Sigmoid colon (tissue), 7 donors: ENCODE measurements around the gene PGP. TPM values are rescaled to one million over a fixed set of nuclear protein-coding genes. Genes with fewer than 3 reads are reported as not detected.

Source experiments
- DNase-seq: peaks from one replicate; pipeline ENCODE4 v3.0.0-alpha.2; 2019
- H3K27ac ChIP-seq, 4 donors: fragments of 200-600 bp; sonication (generic); one replicate each; pipeline ENCODE4 v1.5.1; 2016 to 2019; ENCODE audit warnings: mild to moderate bottlenecking in 1 of 4
- H3K27me3 ChIP-seq, 3 donors: fragments of 200-600 bp; sonication (generic); one replicate each; pipeline ENCODE4 v1.5.1; 2019; ENCODE audit warnings: mild to moderate bottlenecking in 1 of 3
- H3K36me3 ChIP-seq, 4 donors: fragments of 200-600 bp; sonication (generic); one replicate each; pipeline ENCODE4 v1.5.1; 2016 to 2019
- H3K4me1 ChIP-seq, 4 donors: fragments of 200-600 bp; sonication (generic); one replicate each; pipeline ENCODE4 v1.5.1; 2017 to 2019
- H3K4me3 ChIP-seq, 4 donors: fragments of 200-600 bp; sonication (generic); one replicate each; pipeline ENCODE4 v1.5.1; 2017 to 2019; ENCODE audit warnings: mild to moderate bottlenecking in 2 of 4, moderate library complexity in 1 of 4
- H3K9me3 ChIP-seq, 4 donors: fragments of 200-600 bp in 3 of 4; sonication (generic) in 3 of 4; one replicate each; pipeline versions ENCODE4 v1.5.1 to v1.6.1; 2013 to 2019
- EP300 ChIP-seq, 4 donors: sonication (generic); formaldehyde crosslinking; IDR thresholded peaks; one replicate each; pipeline ENCODE4 v1.6.1; 2017; ENCODE audit warnings: antibody characterized with exemption in 4 of 4
- POLR2A ChIP-seq, 2 donors: fragments of 450-650 bp; IDR thresholded peaks; one replicate each; pipeline ENCODE4 v1.6.1; 2016; ENCODE audit warnings: antibody characterized with exemption in 2 of 2, mild to moderate bottlenecking in 2 of 2, moderate library complexity in 2 of 2
- POLR2AphosphoS5 ChIP-seq, 4 donors: sonication (generic); formaldehyde crosslinking; IDR thresholded peaks; one replicate each; pipeline ENCODE4 v1.6.1; 2017; ENCODE audit warnings: antibody characterized with exemption in 4 of 4
- WGBS, 2 donors: extraction: QIAGEN DNeasy Blood & Tissue Kit; methylation state at CpG; one replicate each; pipeline ENCODE4 v1.1.7; 2013; 5-methylcytosine and 5-hydroxymethylcytosine counted together
- intact Hi-C: fragments of 100-400 bp; cut with DNase I; formaldehyde crosslinking; loops from one replicate; pipeline ENCODE4 v1.15.1; 2023
- polyA plus RNA-seq, 3 donors: library from polyadenylated mRNA; stranded (reverse); fragments of 200-250 nt; gene quantifications; one replicate each; pipeline ENCODE4 v1.2.3, GENCODE V29; 2013
- total RNA-seq, 4 donors: library from RNA; depleted of rRNA; stranded (reverse); fragments of >200 nt; gene quantifications; one replicate each; pipeline ENCODE4 v1.1.0, GENCODE V29; 2016
- TF ChIP-seq, protein P1 (sequence below), 4 experiments: fragments of 450-650 bp in 3 of 4; fragments of 200-600 bp in 1 of 4; IDR thresholded peaks; one replicate each; pipeline ENCODE4 v1.5.1; 2016 to 2019; ENCODE audit warnings: antibody characterized with exemption in 4 of 4, mild to moderate bottlenecking in 3 of 4, moderate library complexity in 2 of 4
- donor health status: healthy with polysubstance abuse.
- donor health status: Bipolar disorder and iron deficiency.
- donor health status: healthy.

The PGP gene
- total and polyA plus RNA-seq, 7 donors = 6.0 to 20.2 (median 10.3) TPM

DNA sequence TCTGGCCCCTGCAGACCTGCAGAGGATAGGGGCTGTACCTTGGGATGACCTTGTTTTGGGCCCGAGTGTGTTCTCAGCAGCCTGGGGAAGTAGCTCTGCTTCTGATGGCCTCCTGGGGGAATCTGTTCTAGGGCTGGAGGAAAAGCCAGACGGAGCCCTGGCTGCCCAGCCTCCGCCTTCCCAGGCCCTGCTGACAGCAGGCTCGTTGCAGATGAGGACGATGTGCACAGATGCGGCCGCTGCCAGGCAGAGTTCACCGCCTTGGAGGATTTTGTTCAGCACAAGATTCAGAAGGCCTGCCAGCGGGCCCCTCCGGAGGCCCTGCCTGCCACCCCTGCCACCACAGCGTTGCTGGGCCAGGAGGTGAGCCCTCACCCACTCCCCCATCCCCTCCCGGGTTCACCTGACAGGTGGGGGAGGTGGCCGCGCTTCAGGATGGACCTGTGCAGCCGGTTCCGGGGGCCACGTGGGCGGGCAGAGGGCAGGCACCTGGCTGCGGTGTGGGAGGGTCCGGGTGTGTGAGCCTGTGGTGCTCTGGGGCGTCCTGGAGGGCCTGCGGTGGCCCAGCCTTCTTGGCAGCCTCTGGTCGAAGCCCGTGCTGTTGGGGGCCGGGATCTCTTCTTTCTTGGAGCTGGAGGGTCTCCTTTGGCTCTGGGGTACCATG, 13.7 kb upstream of the PGP start:
- 91 to 93% methylated on average over 25 of the region's 25 CpGs for WGBS, 2 donors
- no peak overlapping the region for H3K27ac ChIP-seq
- no peaks in the 10 kb centered on the region for H3K9me3 ChIP-seq
- H3K27me3 ChIP-seq = peaks cover 0 to 5% (median 0%) of the 10 kb centered on the region in 3 donors
- intact Hi-C loops = no loop called here
- H3K4me3 ChIP-seq = no peak overlapping the region
- no peak for TF ChIP-seq POLR2A (IDR thresholded peaks at IDR 0.05)
- TF ChIP-seq, protein P1, sequence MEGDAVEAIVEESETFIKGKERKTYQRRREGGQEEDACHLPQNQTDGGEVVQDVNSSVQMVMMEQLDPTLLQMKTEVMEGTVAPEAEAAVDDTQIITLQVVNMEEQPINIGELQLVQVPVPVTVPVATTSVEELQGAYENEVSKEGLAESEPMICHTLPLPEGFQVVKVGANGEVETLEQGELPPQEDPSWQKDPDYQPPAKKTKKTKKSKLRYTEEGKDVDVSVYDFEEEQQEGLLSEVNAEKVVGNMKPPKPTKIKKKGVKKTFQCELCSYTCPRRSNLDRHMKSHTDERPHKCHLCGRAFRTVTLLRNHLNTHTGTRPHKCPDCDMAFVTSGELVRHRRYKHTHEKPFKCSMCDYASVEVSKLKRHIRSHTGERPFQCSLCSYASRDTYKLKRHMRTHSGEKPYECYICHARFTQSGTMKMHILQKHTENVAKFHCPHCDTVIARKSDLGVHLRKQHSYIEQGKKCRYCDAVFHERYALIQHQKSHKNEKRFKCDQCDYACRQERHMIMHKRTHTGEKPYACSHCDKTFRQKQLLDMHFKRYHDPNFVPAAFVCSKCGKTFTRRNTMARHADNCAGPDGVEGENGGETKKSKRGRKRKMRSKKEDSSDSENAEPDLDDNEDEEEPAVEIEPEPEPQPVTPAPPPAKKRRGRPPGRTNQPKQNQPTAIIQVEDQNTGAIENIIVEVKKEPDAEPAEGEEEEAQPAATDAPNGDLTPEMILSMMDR (IDR thresholded peaks at IDR 0.05) = no peak
- TF ChIP-seq EP300 (IDR thresholded peaks at IDR 0.05) = no peak
- no peak for TF ChIP-seq POLR2AphosphoS5 (IDR thresholded peaks at IDR 0.05)
- H3K4me1 ChIP-seq = peaks cover 0 to 28% (median 25%) of the 10 kb centered on the region in 4 donors
- DNase-seq = no peak
- H3K36me3 ChIP-seq = peaks cover 41 to 63% (median 49%) of the 10 kb centered on the region in 4 donors

DNA sequence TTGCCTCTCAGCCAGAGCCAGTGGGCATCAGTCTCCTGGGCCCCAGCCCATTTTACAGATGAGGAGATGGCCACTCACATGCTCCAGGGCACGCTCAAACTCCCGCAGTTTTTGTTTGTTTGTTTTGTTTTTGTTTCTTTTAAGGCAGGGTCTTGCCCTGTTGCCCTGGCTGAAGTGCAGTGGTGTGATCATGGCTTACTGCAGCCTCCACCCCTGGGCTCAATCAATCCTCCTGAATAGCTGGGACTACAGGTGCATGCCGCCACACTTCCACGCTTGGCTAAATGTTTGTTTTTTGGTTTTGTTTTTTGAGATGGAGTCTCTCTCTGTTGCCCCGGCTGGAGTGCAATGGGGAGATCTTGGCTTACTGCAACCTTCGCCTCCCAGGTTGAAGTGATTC, 12.3 kb upstream of the PGP start:
- TF ChIP-seq, protein P1 (IDR thresholded peaks at IDR 0.05) = no peak
- no peak for TF ChIP-seq EP300 (IDR thresholded peaks at IDR 0.05)
- TF ChIP-seq POLR2AphosphoS5 (IDR thresholded peaks at IDR 0.05) = no peak
- no peak for TF ChIP-seq POLR2A (IDR thresholded peaks at IDR 0.05)
- no peaks in the 10 kb centered on the region for H3K27me3 ChIP-seq
- no peaks in the 10 kb centered on the region for H3K9me3 ChIP-seq
- H3K4me1 ChIP-seq = peaks cover 0 to 33% (median 26%) of the 10 kb centered on the region in 4 donors
- H3K36me3 ChIP-seq = peaks cover 27 to 49% (median 35%) of the 10 kb centered on the region in 4 donors
- no peak overlapping the region for H3K27ac ChIP-seq
- intact Hi-C loops = no loop called here
- 87 to 95% methylated on average over 6 of the region's 6 CpGs for WGBS, 2 donors
- no peak for DNase-seq
- H3K4me3 ChIP-seq = no peak overlapping the region

DNA sequence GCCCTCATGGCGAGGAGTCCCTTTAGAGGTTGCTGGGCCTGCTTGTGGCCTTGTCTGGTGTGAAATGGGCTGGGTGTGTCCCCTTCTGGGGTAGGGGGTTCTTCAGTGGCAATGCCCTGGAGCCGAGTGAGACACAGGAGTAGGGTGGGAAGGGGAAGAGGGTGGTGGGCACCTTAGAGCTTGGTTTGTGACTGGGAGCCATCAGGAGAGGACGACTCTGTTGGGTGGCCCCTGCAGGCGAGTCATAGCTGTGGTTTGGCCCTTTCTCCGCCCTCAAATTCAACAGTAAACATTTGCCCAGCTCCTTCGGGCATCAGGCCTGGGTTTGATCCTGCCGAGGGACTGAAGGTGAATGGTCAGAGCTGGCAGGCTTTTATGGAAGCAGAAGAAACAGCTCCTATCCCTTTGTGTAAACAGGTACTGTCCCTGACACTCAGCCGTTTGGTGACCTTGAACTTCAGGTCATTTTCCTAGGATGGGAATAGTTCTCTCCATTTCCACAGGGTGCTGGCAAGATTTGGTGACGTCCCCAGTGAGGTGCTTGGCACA, 11.7 kb upstream of the PGP start:
- TF ChIP-seq, protein P1 (IDR thresholded peaks at IDR 0.05) = no peak
- TF ChIP-seq POLR2A (IDR thresholded peaks at IDR 0.05) (no peak), POLR2AphosphoS5 (IDR thresholded peaks at IDR 0.05) (no peak), EP300 (IDR thresholded peaks at IDR 0.05) (no peak)
- Histone ChIP-seq H3K4me1 (peaks cover 0 to 33% (median 26%) of the 10 kb centered on the region in 4 donors), H3K36me3 (peaks cover 22 to 43% (median 30%) of the 10 kb centered on the region in 4 donors), H3K27me3 (no peaks in the 10 kb centered on the region), H3K9me3 (no peaks in the 10 kb centered on the region), H3K27ac (no peak overlapping the region), H3K4me3 (no peak overlapping the region)
- DNase-seq = no peak
- intact Hi-C loops = no loop called here
- WGBS, 2 donors = 34 to 69% methylated on average over 9 of the region's 9 CpGs

DNA sequence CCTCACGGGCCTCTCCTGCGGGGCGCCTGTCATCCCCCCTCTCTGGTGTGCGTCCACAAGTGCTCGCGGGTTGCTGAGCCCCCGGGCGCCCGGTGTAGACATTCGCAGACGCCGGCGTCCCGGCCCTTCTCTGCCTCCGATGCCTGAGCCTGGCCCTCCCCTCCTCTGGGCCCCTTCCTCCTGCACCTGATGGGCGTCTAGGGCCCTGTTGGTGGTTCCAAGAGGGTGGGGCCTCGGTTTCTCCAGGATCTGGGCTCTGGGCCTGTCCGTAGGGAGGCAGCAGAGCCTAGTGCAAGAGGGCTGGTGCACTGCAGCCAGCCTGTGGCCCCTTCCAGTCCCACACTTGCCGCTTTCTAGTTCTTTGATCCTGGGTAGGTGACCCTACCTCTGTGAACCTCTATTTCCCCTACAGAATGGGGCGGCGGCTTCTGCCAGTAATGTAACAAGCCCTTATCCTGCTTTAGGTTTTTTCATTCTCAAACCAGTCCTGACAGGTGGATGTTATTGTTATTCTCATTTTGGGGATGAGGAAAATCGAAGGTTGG, 9.4 kb upstream of the PGP start:
- Histone ChIP-seq H3K36me3 (peaks cover 9 to 22% (median 12%) of the 10 kb centered on the region in 4 donors), H3K9me3 (no peaks in the 10 kb centered on the region), H3K27ac (peak overlapping the region; percentile 85 to 95 (median 92)), H3K4me1 (peaks cover 0 to 33% (median 26%) of the 10 kb centered on the region in 4 donors), H3K27me3 (no peaks in the 10 kb centered on the region), H3K4me3 (peak overlapping the region; percentile 80 to 98 (median 98))
- peak; percentile 87 for DNase-seq
- TF ChIP-seq POLR2A (IDR thresholded peaks at IDR 0.05) = no peak
- TF ChIP-seq EP300 (IDR thresholded peaks at IDR 0.05) = no peak
- TF ChIP-seq, protein P1 (IDR thresholded peaks at IDR 0.05) = no peak
- no peak for TF ChIP-seq POLR2AphosphoS5 (IDR thresholded peaks at IDR 0.05)
- WGBS, 2 donors = 2 to 5% methylated on average over 22 of the region's 22 CpGs
- intact Hi-C loops = loop anchor here (1.0 to 5.0 kb wide), 3 partner anchors 27 to 69 kb away; partner anchors contain the start of genes ECI1, RNPS1 and TRAF7
